A673 (cell line): Measurements from ENCODE around the gene TMED1. TPM values are rescaled to one million over a fixed set of nuclear protein-coding genes. Genes with fewer than 3 reads are reported as not detected.

Source experiments
- BruUV-seq: library from RNA; stranded (reverse); fragments of 400-500 nt; replicated peaks from 2 replicates; lab custom pipeline; 2021; lab: Mats Ljungman, UMichigan
- CTCF ChIA-PET: fragments of 300-600 bp; sonication (Branson Sonifier 250); formaldehyde crosslinking; loops from one replicate; lab custom pipeline; 2022; ENCODE audit warnings: antibody characterized with exemption; lab: Charles Lee
- POLR2A ChIA-PET: fragments of 300-600 bp; sonication (Branson Sonifier 250); formaldehyde crosslinking; loops from one replicate; lab custom pipeline; 2022; ENCODE audit warnings: antibody characterized with exemption; ENCODE audit not compliant: low non-redundant PET; lab: Charles Lee
- DNase-seq: peaks from one replicate; pipeline ENCODE4 v3.0.0-alpha.2; 2015; ENCODE audit warnings: low spot score
- H3K27ac ChIP-seq: fragments of 200-600 bp; sonication (generic); 2 replicates; pipeline ENCODE4 v1.5.1; 2016; ENCODE audit warnings: mixed run types, low read depth, mild to moderate bottlenecking, mixed read lengths, antibody characterized with exemption, low read length; ENCODE audit not compliant: poor library complexity, severe bottlenecking
- H3K27me3 ChIP-seq: fragments of 200-600 bp; sonication (generic); replicated peaks from 2 replicates; pipeline ENCODE4 v1.6.1; 2017; ENCODE audit warnings: mixed run types, low read depth, mild to moderate bottlenecking, mixed read lengths, antibody characterized with exemption, low read length; ENCODE audit not compliant: insufficient read depth, poor library complexity
- H3K36me3 ChIP-seq: fragments of 200-600 bp; sonication (generic); 2 replicates; pipeline ENCODE4 v1.6.1; 2016; ENCODE audit warnings: mixed run types, mild to moderate bottlenecking, mixed read lengths, antibody characterized with exemption, low read length; ENCODE audit not compliant: insufficient read depth, poor library complexity, severe bottlenecking
- H3K4me1 ChIP-seq: fragments of 200-600 bp; sonication (generic); 2 replicates; pipeline ENCODE4 v1.6.1; 2017; ENCODE audit warnings: mixed run types, mild to moderate bottlenecking, mixed read lengths, antibody characterized with exemption, low read length; ENCODE audit not compliant: insufficient read depth, poor library complexity, severe bottlenecking
- H3K4me3 ChIP-seq: fragments of 200-600 bp; sonication (generic); 2 replicates; pipeline ENCODE4 v1.5.1; 2016; ENCODE audit warnings: low read depth, mixed run types, mild to moderate bottlenecking, mixed read lengths, low read length; ENCODE audit not compliant: poor library complexity, severe bottlenecking
- H3K9me3 ChIP-seq: fragments of 200-600 bp; sonication (generic); 2 replicates; pipeline ENCODE4 v1.6.1; 2016; ENCODE audit warnings: mixed run types, low read depth, mild to moderate bottlenecking, mixed read lengths, antibody characterized with exemption, low read length; ENCODE audit not compliant: poor library complexity, severe bottlenecking
- EZH2 ChIP-seq: fragments of 200-600 bp; sonication (generic); IDR thresholded peaks from 2 replicates; pipeline ENCODE4 v1.6.1; 2017; ENCODE audit warnings: borderline replicate concordance, low read depth, mild to moderate bottlenecking, mixed read lengths, antibody characterized with exemption, low read length; ENCODE audit not compliant: poor library complexity, severe bottlenecking
- intact Hi-C: fragments of 100-400 bp; cut with micrococcal nuclease; formaldehyde crosslinking; loops from one replicate; pipeline ENCODE4 v1.10.0; 2022; ENCODE audit not compliant: unreplicated experiment
- total RNA-seq: library from RNA; stranded (reverse); gene quantifications from 2 replicates; pipeline ENCODE4 v1.2.3, GENCODE V29; 2021
- TF ChIP-seq, protein P1 (sequence below): fragments of 300-800, 200-600 bp; sonication (generic); conservative IDR thresholded peaks from 2 replicates; pipeline ENCODE4 v1.5.1; 2017; ENCODE audit warnings: low read depth, mild to moderate bottlenecking, antibody characterized with exemption, low read length, moderate library complexity, mixed read lengths

The TMED1 gene
- total RNA-seq, 1 experiment from 2014 or later = 27.3 TPM

DNA sequence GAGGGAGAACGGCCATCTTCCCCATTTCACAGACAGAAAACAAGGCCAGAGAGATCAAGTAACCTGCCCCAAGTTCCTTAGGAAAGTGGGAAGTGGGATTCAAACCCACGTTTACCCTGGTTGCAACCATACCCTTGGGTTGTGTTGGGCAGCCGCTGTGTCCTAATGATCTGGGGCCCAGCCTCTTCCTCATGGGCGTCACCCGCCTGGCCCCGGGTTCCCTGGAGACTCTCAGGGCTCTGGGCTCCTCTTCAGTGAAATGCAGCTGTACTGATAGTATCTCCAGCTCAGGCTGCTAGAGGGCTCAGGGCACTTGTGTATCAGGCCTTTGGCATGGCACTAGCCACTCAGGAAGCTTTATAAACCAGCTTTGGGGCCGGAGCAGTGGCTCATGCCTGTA is 9.8 kb downstream of the TMED1 start:
- POLR2A ChIA-PET = no interaction called here
- BruUV-seq = no TSS peak

DNA sequence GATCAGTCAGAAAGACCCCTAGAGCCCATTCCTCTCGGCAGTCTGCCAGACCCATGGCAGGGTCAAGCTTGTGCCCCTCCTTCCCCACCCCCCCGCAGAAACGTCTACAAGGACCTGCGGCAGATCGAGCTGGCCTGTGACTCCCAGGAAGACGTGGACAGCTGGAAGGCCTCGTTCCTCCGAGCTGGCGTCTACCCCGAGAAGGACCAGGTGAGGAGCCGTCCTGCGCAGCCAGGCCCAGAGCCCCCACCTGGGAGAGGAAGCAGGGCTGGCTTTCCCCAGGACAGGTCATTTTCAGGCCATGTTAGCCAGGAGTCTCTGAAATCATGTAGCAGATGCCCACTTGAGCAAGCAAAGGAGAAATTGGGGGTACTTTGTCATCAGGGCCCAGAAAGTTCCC is 12.3 kb downstream of the TMED1 start:
- no peaks in the 10 kb centered on the region for H3K4me1 ChIP-seq
- H3K27me3 ChIP-seq = no peaks in the 10 kb centered on the region
- POLR2A ChIA-PET = no interaction called here
- BruUV-seq = no TSS peak
- H3K27ac ChIP-seq = no peak overlapping the region
- H3K4me3 ChIP-seq = no peak overlapping the region
- TF ChIP-seq, protein P1, sequence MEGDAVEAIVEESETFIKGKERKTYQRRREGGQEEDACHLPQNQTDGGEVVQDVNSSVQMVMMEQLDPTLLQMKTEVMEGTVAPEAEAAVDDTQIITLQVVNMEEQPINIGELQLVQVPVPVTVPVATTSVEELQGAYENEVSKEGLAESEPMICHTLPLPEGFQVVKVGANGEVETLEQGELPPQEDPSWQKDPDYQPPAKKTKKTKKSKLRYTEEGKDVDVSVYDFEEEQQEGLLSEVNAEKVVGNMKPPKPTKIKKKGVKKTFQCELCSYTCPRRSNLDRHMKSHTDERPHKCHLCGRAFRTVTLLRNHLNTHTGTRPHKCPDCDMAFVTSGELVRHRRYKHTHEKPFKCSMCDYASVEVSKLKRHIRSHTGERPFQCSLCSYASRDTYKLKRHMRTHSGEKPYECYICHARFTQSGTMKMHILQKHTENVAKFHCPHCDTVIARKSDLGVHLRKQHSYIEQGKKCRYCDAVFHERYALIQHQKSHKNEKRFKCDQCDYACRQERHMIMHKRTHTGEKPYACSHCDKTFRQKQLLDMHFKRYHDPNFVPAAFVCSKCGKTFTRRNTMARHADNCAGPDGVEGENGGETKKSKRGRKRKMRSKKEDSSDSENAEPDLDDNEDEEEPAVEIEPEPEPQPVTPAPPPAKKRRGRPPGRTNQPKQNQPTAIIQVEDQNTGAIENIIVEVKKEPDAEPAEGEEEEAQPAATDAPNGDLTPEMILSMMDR = no peak
- no peak for TF ChIP-seq EZH2
- peaks cover 20% of the 10 kb centered on the region for H3K36me3 ChIP-seq
- no peak for DNase-seq
- CTCF ChIA-PET = no interaction called here
- intact Hi-C loops = no loop called here
- H3K9me3 ChIP-seq = no peaks in the 10 kb centered on the region

More for the DNA sequence above, 9.8 kb downstream of the TMED1 start:
- no peak for TF ChIP-seq EZH2
- TF ChIP-seq, protein P1 = no peak
- Histone ChIP-seq H3K27ac (no peak overlapping the region), H3K36me3 (peaks cover 6% of the 10 kb centered on the region), H3K4me1 (no peaks in the 10 kb centered on the region), H3K9me3 (no peaks in the 10 kb centered on the region), H3K27me3 (no peaks in the 10 kb centered on the region), H3K4me3 (no peak overlapping the region)
- intact Hi-C loops = no loop called here
- no peak for DNase-seq
- CTCF ChIA-PET = no interaction called here

DNA sequence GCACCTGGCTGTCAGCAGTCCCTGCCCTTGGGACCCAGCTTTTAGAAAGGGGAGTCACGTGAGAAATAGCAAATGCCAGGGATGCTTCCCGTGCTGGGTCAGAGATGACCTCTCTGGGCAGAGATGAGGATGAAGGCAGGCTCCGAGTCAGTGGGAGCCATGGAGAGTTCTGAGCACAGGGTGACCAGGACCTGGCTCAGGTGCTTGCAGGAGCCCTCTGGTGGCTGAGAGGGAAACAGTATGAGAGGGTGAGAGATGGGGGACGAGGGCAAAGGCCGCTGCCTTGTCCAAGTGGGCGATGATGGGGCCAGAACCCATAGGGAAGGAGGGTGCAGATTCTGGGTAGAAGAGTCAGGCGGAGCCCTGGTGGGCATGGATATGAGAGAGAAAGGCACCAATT is 15.8 kb downstream of the TMED1 start:
- POLR2A ChIA-PET = no interaction called here
- Histone ChIP-seq H3K27ac (no peak overlapping the region), H3K36me3 (peaks cover 20% of the 10 kb centered on the region)

More for the DNA sequence above, 15.8 kb downstream of the TMED1 start:
- BruUV-seq = no TSS peak
- CTCF ChIA-PET = no interaction called here
- Histone ChIP-seq H3K27me3 (no peaks in the 10 kb centered on the region), H3K4me1 (no peaks in the 10 kb centered on the region), H3K4me3 (no peak overlapping the region), H3K9me3 (no peaks in the 10 kb centered on the region)
- DNase-seq = no peak
- no peak for TF ChIP-seq EZH2
- intact Hi-C loops = no loop called here
